Measurements from ENCODE around the gene MKNK1.

- TF ChIP-seq CTCF (IDR thresholded peaks at IDR 0.05; ENCODE audit: insufficient read depth, low read length, poor library complexity, severe bottlenecking) (no peak), EZH2phosphoT487 (conservative IDR thresholded peaks at IDR 0.05; ENCODE audit: low read length) (no peak)
Measured at GRCh38 chr1:46606255-46606965, 2.3 kb upstream of the MKNK1 start.
